ENCODE data around the gene ABHD17A. TPM values are rescaled to one million over a fixed set of nuclear protein-coding genes. Genes with fewer than 3 reads are reported as not detected.
A peak's percentile ranks its signal among the peaks of the same experiment; 100 is the strongest.

Gene ABHD17A
- total RNA-seq, 1 experiment from 2014 or later: 39.5 TPM

DNA sequence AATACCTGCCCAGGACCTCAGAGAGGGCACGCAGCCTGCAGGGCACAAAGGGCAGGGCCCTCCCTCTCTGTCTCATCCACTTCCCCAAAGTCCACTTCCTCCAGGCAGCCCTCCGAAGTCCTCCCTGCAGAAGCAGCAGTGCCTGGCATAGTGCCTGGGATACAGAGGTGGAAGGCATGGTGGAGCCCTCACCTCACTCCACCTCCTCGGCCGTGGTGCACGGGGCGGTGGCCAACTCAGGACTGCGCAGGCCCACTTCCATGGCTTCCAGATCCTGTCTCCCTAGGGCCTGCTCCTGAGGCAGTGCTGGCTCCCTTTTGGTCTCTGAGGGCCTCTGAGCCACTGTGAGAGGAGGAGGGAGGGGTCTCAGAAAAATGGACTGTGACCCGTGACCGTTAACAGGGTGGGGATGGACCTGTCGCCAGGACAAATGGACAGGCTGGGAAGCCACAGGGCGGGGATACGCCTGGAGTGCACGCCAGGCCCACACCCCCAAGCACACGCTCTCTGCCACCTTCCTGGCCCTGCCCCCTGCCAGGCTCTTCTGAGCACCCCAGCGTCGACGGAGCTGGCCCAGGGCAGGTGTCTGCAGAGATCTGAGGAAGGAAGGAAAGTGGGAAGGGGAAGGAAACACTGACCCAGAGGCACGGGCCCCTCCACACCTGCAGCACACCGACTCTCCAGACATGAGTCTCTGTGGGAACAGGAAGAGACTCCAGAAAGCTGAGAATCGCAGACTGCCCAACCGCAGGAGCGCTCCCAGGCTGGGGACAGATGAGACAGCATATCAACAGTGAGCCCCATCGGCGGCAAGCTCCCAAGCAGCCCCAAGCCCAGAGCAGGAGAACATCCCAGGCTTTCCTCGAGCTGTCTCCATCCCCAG is 45.4 kb downstream of the ABHD17A start:
- ChIA-PET CTCF (interaction anchor here (1.5 to 7.3 kb wide), 3 partner anchors 12 to 14 kb away, joined by 4 to 57 read pairs (median 12); no protein-coding TSS in a partner anchor), POLR2A (no interaction called here)
- H3K27ac Mint-ChIP-seq (ENCODE audit: low read depth, unreplicated experiment): no peak overlapping the region
- BruUV-seq (replicated peaks): no TSS peak
- TF ChIP-seq, protein P1, sequence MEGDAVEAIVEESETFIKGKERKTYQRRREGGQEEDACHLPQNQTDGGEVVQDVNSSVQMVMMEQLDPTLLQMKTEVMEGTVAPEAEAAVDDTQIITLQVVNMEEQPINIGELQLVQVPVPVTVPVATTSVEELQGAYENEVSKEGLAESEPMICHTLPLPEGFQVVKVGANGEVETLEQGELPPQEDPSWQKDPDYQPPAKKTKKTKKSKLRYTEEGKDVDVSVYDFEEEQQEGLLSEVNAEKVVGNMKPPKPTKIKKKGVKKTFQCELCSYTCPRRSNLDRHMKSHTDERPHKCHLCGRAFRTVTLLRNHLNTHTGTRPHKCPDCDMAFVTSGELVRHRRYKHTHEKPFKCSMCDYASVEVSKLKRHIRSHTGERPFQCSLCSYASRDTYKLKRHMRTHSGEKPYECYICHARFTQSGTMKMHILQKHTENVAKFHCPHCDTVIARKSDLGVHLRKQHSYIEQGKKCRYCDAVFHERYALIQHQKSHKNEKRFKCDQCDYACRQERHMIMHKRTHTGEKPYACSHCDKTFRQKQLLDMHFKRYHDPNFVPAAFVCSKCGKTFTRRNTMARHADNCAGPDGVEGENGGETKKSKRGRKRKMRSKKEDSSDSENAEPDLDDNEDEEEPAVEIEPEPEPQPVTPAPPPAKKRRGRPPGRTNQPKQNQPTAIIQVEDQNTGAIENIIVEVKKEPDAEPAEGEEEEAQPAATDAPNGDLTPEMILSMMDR (IDR thresholded peaks at IDR 0.05; ENCODE audit: unreplicated experiment): no peak
- peaks cover 6% of the 10 kb centered on the region for H3K4me1 Mint-ChIP-seq (ENCODE audit: insufficient read depth, unreplicated experiment)
- DNase-seq (ENCODE audit: unreplicated experiment): no peak
- peaks cover 25% of the 10 kb centered on the region for H3K36me3 Mint-ChIP-seq (ENCODE audit: insufficient read depth, unreplicated experiment)
- intact Hi-C loops (cut with micrococcal nuclease): no loop called here
- H3K9me3 Mint-ChIP-seq (ENCODE audit: unreplicated experiment): no peaks in the 10 kb centered on the region
- no peaks in the 10 kb centered on the region for H3K27me3 Mint-ChIP-seq (ENCODE audit: insufficient read depth, unreplicated experiment)
- H3K4me3 Mint-ChIP-seq (ENCODE audit: unreplicated experiment): no peak overlapping the region

DNA sequence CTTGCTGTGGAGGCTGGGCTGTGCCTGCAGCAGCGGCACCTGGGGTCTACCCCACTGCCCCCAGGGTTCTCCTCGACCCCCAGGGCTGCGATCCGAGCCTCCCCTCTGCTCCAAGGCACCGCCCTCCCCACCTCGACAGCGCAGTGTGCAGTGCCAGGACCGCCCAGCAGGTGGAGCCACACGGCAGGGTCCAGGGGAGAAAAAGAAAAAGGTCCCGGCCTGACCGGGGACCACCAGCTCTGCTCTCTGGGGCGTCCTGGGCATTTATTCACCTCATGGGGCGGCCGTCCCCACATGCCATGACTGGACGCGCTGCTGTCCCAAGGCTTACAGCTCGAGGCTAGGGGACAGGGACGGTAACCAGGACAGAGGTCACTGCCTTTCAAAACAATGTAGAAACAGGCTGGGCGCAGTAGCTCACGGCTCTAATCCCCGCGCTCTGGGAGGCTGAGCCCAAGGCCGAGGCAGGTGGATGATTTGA is 47.6 kb downstream of the ABHD17A start:
- no peak overlapping the region for H3K27ac Mint-ChIP-seq (ENCODE audit: low read depth, unreplicated experiment)

DNA sequence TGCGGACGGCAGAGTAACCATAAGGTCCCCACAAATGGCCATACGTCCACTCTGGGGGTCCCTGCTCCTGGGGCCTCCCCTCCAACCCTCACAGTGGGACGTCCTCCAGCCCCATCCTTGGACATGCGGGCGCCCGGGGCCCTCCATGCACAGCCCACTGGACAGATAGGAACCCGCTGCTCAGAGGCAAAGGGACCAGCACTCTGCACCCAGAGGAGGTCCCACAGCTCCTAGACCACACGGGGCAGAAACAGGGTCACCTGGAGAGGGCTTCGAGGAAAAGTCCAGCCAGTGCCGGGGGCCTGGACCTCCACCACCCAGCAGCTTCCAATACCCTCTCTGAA is 48.1 kb downstream of the ABHD17A start:
- H3K36me3 Mint-ChIP-seq (ENCODE audit: insufficient read depth, unreplicated experiment): peaks cover 27% of the 10 kb centered on the region

More for the DNA sequence above, 47.6 kb downstream of the ABHD17A start:
- TF ChIP-seq, protein P1 (IDR thresholded peaks at IDR 0.05; ENCODE audit: unreplicated experiment): peak; percentile 93
- peak; percentile 41 for DNase-seq (ENCODE audit: unreplicated experiment)
- peaks cover 25% of the 10 kb centered on the region for H3K36me3 Mint-ChIP-seq (ENCODE audit: insufficient read depth, unreplicated experiment)
- ChIA-PET POLR2A (no interaction called here), CTCF (interaction anchor here (0.5 to 7.3 kb wide), 22 partner anchors 9 to 1859 kb away, joined by 3 to 57 read pairs (median 4); partner anchors contain the start of gene REXO1)
- intact Hi-C loops (cut with micrococcal nuclease): no loop called here
- H3K27me3 Mint-ChIP-seq (ENCODE audit: insufficient read depth, unreplicated experiment): no peaks in the 10 kb centered on the region
- BruUV-seq (replicated peaks): no TSS peak
- no peaks in the 10 kb centered on the region for H3K9me3 Mint-ChIP-seq (ENCODE audit: unreplicated experiment)
- no peaks in the 10 kb centered on the region for H3K4me1 Mint-ChIP-seq (ENCODE audit: insufficient read depth, unreplicated experiment)
- H3K4me3 Mint-ChIP-seq (ENCODE audit: unreplicated experiment): no peak overlapping the region

More for the DNA sequence above, 48.1 kb downstream of the ABHD17A start:
- CTCF ChIA-PET: interaction anchor here (0.6 to 7.3 kb wide), 14 partner anchors 9 to 265 kb away, joined by 3 to 57 read pairs (median 4); no protein-coding TSS in a partner anchor
- no peaks in the 10 kb centered on the region for H3K9me3 Mint-ChIP-seq (ENCODE audit: unreplicated experiment)
- no peaks in the 10 kb centered on the region for H3K27me3 Mint-ChIP-seq (ENCODE audit: insufficient read depth, unreplicated experiment)
- POLR2A ChIA-PET: no interaction called here
- TF ChIP-seq, protein P1 (IDR thresholded peaks at IDR 0.05; ENCODE audit: unreplicated experiment): no peak
- intact Hi-C loops (cut with micrococcal nuclease): no loop called here
- H3K4me3 Mint-ChIP-seq (ENCODE audit: unreplicated experiment): no peak overlapping the region
- no peaks in the 10 kb centered on the region for H3K4me1 Mint-ChIP-seq (ENCODE audit: insufficient read depth, unreplicated experiment)
- H3K27ac Mint-ChIP-seq (ENCODE audit: low read depth, unreplicated experiment): no peak overlapping the region
- BruUV-seq (replicated peaks): no TSS peak
- no peak for DNase-seq (ENCODE audit: unreplicated experiment)
